Daoy (cell line): ENCODE measurements around the gene CPEB4. TPM values are rescaled to one million over a fixed set of nuclear protein-coding genes. Genes with fewer than 3 reads are reported as not detected.

Experiments used
- DNase-seq: peaks from one replicate; pipeline ENCODE4 v3.0.0-alpha.2; 2015; ENCODE audit warnings: low read depth
- total RNA-seq: library from RNA; depleted of rRNA; stranded (reverse); fragments of >200 nt; shearing (Covaris generic); gene quantifications from 2 replicates; pipeline ENCODE4 v1.2.3, GENCODE V29; 2014

CPEB4 gene
- total RNA-seq, 1 experiment from 2014 or later = 21.4 TPM

DNA sequence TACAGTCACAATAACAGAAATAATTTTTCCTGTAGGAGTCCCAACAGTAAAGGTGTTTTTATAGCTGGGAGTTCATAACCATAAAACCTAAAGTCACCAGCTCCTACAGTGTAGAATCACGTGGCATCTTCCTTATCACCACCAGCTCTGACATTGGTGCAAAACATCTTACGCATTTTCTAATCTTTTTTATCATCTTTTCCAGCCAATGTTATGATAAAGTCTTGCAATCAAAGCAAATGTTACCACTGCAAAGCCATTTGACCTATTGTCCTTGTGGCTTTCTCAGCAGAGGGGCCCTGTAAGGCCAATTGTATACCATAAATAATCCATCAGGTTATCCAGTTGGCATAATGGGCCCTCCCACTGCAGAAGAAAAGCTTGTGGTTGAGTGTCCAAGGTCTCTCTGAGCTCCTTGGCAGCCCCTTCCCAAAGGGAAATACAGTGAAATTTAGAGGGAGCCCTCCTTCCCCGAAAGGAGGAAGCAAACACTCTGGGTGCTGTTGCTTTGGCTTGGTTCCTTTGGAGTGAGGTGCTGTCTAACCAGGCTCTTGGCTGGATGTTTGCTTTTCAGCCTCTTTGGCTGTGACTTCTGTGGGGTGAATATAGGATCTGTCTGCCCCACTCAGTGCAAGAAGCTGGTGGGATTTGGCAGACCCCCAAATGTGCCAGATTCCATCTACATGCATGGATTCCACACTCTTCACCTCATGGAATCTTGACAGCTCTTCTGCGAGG, 29.3 kb upstream of the CPEB4 start:
- no peak for DNase-seq

- DNase-seq = no peak
Observed at GRCh38 chr5:173859408-173860159, 28.6 kb upstream of the CPEB4 start.

DNA sequence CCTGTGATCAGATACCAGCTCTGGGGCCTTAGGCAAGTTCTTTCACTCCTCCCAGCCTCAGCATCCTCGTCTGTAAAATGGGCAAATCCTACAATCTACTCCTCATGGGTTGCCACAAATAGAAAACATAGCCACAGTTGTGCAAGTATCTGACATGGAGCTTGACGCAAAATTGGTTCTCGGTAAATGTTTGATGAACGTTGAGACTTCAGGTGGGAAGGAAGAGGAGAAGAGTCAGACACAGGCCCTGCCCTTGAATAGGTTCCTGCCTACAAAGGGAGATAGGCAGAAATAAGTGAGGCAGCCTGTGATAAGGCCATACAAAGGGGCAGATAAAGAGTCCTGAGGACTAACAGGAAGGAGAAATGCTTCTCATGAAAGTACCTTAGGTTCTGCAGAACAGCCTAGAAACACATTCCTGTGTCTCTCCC, 26.1 kb upstream of the CPEB4 start:
- DNase-seq = no peak

GRCh38 chr5:173863359-173863758, 24.8 kb upstream of the CPEB4 start:
- DNase-seq = no peak

GRCh38 chr5:173864126-173865050, 23.8 kb upstream of the CPEB4 start:
- no peak for DNase-seq

DNA sequence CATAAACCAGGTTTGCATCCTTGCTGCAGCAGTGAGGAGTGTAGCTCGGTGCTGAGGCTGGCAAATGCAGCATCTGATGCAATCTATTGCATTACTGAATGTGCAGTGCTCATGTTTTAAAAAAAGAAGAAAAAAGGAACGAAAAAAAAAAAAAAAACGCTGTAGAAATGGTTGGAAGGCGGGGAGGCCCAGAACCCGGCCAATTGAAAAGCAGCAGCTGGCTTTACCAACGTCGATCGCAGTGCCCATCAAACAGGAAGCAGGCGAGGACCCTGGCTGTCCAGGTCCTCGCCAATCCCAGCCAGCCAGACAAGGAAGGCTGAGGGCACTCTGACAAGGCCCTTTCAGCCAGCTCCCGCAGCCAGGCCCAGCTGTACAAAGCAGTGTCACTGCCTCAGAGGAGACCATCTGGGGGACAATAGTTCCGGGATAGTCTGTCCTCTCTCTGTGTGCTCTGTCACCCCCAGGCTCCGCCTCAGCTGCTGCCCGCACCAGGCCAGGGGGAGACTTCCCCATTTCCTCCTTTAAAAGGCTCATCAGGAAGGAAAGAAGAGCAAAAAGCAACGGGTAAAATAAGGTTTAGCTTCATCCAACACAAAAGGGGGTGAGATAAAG, 21.8 kb upstream of the CPEB4 start:
- DNase-seq = no peak

GRCh38 chr5:173866858-173867679, 21.1 kb upstream of the CPEB4 start:
- no peak for DNase-seq

- DNase-seq = peak; percentile 71
Observed at GRCh38 chr5:173868096-173868880, 19.9 kb upstream of the CPEB4 start.

- no peak for DNase-seq
Observed at GRCh38 chr5:173869316-173869715, 18.8 kb upstream of the CPEB4 start.

DNA sequence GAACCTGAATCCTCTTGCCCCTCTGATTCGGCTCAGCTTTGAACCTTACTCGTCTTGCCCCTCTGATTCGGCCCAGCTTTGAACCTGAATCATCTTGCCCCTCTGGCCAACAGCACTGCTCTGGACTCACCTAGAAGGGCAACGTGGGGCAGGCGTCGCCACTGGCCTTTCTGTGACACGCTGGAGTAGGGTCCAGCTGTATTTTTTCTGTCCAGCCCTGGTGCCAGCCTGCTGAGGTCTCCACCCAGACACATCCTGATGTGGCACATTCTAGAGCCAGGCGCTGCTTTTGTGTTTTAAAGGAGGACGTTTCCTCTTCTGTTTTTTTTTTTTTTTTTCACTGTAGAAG, 15.2 kb upstream of the CPEB4 start:
- DNase-seq = no peak

DNA sequence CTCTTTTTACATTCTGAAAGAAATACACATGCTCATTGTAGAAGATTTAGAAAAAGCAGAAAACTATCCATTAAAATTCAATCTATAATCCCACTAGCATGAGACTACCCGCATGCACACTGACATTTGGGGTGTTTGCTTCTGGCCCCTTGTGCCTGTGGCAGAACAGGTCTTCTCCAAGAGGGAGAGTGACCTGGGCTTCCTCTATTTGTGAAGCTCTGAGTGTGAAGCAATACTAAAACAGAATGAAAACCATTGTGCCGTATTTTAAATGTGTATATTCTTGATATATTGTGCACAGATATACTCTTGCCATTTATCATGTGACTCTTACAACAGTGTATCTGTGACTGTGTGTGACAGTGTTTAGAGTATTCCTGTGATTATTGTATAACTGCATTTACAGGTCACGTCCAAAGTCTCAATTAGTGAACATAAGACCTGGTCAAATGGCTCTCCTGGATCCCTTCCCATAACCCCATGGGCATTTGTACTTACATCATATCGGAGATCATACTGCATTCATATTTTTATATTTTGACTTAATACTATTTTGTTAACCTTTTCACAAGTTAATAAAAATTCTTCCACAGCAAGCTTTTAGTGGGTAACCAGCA, 14.7 kb upstream of the CPEB4 start:
- DNase-seq = no peak

GRCh38 chr5:173875189-173875588, 13.0 kb upstream of the CPEB4 start:
- DNase-seq = no peak

GRCh38 chr5:173878224-173878967, 9.8 kb upstream of the CPEB4 start:
- DNase-seq = no peak

DNA sequence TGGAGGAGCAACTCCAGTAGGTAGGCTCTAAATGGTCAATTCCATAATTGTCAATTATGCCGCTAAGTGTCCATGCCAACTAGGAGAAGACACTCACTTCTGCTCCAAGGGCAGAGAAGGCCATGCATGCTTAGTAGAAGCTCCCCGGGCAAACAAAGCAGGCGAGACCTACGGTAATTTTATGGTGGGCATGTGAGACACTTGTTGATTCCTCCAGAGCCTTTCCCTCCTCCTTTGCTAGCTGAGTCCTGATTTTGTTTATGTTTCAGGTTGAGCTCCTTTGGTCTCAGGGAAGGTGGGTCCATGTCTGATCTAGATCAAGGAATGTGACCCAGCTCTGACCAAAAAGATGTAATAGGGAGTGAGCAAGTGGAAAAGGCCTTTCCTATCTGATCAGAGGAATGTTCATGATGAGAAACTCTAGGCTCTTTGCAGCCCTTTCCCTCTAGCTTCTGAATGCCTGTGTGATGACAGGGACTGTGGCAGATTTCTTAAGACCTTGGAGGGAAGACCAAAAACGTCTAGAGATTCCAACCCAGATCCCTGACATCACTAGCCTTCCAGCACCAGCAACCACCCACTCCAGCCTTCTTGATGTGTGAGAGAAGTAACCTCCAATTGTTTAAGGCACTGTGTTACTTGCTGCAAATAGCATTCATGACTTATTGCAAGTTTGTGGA, 7.7 kb upstream of the CPEB4 start:
- no peak for DNase-seq

DNA sequence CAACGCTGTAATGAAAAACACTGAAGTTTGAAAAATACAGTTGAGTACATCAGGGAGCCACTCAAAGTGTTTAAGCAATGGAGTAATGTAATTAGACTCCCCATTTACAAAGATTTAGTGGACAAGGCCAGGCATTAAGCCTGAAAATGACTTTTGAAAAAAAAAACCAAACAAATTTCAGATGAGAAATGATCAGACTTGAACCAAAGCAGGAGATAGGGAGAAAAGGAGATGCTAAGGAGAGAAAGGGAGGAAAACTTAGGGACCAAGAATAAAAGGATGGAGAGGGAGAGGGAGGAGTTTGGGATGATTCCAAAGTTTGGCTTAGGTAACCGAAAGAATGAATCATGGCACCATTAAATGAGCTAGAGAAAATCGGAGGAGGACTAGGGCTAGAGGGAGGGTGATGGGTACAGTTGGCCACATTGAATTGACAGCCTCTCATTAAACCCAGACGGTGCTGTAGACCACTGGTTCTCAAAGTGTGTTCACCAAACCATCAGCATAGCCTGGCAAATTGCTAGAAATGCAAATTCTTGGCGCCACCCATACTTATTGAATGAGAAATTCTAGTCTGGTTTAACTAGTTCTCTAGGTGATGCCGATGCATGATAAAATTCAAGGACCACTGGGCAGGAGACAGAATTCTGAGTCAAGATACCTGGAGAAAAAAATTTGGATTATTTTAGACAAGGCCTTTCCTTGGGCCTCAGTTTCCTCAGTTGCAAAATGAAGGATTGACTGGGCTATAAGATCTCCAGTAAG, 6.2 kb upstream of the CPEB4 start:
- DNase-seq = peak; percentile 64

DNA sequence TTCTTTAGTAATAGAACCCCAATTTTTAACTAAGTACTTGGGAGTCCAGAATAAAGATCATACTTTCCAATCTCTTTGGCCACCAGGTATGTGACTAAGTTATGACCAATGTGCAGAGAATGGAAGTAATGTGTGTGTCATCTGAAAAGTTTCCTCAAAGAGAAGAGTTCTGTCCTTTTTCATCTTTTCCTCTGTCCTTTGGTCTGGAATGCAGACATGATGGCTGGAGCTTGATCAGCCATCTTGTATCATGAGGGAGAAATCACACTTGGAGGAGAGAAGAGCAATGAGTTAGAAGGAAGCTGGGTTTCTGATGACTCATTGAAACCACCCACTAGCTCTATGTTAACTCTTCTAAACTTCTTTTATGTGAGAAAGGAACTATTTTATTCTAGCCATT, 5.5 kb upstream of the CPEB4 start:
- DNase-seq = peak; percentile 25

GRCh38 chr5:173883347-173883924, 4.7 kb upstream of the CPEB4 start:
- no peak for DNase-seq
